Osteocyte (in vitro differentiated cells): Measurements from ENCODE around the gene RIOK1. TPM values are rescaled to one million over a fixed set of nuclear protein-coding genes. Genes with fewer than 3 reads are reported as not detected.

Source experiments
- DNase-seq: peaks from one replicate; pipeline ENCODE4 v3.0.0; 2021; ENCODE audit warnings: mixed read lengths; ENCODE audit not compliant: unreplicated experiment; ENCODE audit errors: extremely low spot score
- H3K27ac Mint-ChIP-seq: one replicate; pipeline ENCODE4 v1.8.0; 2021; ENCODE audit warnings: mild to moderate bottlenecking, mixed read lengths; ENCODE audit not compliant: unreplicated experiment
- H3K27me3 Mint-ChIP-seq: one replicate; pipeline ENCODE4 v1.8.0; 2021; ENCODE audit warnings: mixed read lengths; ENCODE audit not compliant: unreplicated experiment
- H3K36me3 Mint-ChIP-seq: one replicate; pipeline ENCODE4 v1.8.0; 2021; ENCODE audit warnings: mixed read lengths; ENCODE audit not compliant: unreplicated experiment
- H3K4me1 Mint-ChIP-seq: one replicate; pipeline ENCODE4 v1.8.0; 2021; ENCODE audit warnings: mixed read lengths; ENCODE audit not compliant: unreplicated experiment
- H3K4me3 Mint-ChIP-seq: one replicate; pipeline ENCODE4 v1.8.0; 2021; ENCODE audit warnings: mild to moderate bottlenecking, moderate library complexity, mixed read lengths; ENCODE audit not compliant: unreplicated experiment
- H3K9me3 Mint-ChIP-seq: one replicate; pipeline ENCODE4 v1.8.0; 2021; ENCODE audit warnings: mixed read lengths; ENCODE audit not compliant: unreplicated experiment
- CTCF ChIP-seq: fragments of 200-600 bp; sonication (generic); IDR thresholded peaks from 2 replicates; pipeline ENCODE4 v1.5.0; 2021; ENCODE audit warnings: antibody characterized with exemption, mild to moderate bottlenecking, moderate library complexity
- total RNA-seq: library from RNA; stranded (reverse); gene quantifications from 2 replicates; pipeline ENCODE4 v1.2.1, GENCODE V29; 2021

RIOK1 gene
- total RNA-seq, 1 donor from 2014 or later: 22.5 TPM

DNA sequence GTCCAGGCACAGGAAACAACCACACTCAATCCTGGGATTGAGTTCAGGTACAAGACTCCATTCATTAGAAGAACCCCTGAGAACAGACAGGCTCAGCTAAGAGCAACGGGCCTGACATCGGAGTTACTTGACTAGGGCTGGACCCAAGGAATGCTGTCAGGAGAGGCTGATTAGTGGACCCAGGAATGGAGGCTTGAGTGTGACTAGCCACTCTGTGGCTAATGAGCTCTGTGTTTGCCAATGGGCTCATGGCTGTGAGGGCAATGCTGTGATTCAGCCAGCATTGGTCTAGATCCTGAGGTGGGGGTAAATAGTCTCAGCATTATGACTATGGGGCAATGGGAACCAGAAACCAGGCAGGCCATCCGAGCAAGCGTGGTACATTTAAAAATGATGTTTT is 71.8 kb downstream of the RIOK1 start:
- no peak for DNase-seq
- H3K27me3 Mint-ChIP-seq: no peaks in the 10 kb centered on the region
- H3K4me3 Mint-ChIP-seq: no peak overlapping the region
- TF ChIP-seq CTCF: no peak
- peaks cover 14% of the 10 kb centered on the region for H3K4me1 Mint-ChIP-seq
- no peak overlapping the region for H3K27ac Mint-ChIP-seq
- no peaks in the 10 kb centered on the region for H3K36me3 Mint-ChIP-seq
- no peaks in the 10 kb centered on the region for H3K9me3 Mint-ChIP-seq

- DNase-seq: no peak
- Mint-ChIP-seq H3K36me3 (no peaks in the 10 kb centered on the region), H3K9me3 (no peaks in the 10 kb centered on the region), H3K27ac (peak overlapping the region; percentile 84), H3K4me3 (no peak overlapping the region), H3K27me3 (no peaks in the 10 kb centered on the region), H3K4me1 (peaks cover 26% of the 10 kb centered on the region)
- no peak for TF ChIP-seq CTCF
These were observed 74.2 kb downstream of the RIOK1 start for GRCh38 chr6:7463785-7464184.

DNA sequence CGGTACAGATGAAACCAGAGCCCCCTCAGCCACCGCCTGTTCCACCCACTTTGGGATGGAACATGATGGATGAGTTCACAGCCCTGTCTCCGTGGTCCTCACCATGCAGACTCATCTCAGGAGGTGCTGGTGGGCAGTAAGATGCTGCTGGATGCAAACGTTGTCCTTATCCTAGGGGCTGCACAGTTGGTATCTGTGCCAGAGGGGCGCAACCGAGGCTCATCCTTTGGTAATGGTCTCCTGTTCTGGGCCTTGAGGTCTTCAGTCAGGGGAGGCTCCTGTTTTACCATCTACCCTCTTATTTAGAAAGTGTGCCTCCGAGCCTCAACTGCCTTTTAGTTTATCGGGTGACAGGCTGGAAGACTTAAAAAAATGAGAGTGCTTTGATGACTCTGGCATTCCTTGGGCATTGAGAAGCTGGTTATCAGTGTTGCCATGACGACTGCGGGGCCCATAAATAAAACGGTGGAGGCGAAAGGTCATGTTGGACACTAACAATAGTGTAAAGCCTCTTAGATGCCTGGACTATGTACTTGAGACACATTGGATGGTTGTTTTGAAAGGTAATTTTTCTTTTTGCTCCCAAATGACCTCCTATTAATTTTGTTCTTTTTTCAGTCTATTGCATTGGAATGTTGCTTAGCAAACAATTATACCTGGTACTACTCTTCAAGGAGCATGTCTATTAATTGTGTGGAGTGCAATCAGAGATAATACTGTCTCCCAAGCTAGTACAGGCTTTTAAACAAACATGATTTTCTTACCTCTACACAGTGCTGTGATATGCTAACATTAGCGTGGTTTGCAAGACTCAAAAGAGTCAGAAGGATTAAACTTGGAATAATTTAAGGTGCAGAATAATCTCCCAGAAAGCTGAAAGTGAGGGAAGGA is 77.6 kb downstream of the RIOK1 start:
- no peak for DNase-seq
- H3K27me3 Mint-ChIP-seq: no peaks in the 10 kb centered on the region
- H3K9me3 Mint-ChIP-seq: no peaks in the 10 kb centered on the region
- no peaks in the 10 kb centered on the region for H3K36me3 Mint-ChIP-seq
- TF ChIP-seq CTCF: no peak
- peaks cover 35% of the 10 kb centered on the region for H3K4me1 Mint-ChIP-seq
- H3K4me3 Mint-ChIP-seq: no peak overlapping the region
- no peak overlapping the region for H3K27ac Mint-ChIP-seq

Other genes starting within 250 kb of the RIOK1 start
- 183 and 204 TPM in 2 replicates for gene SSR1, start 76.6 kb upstream of the RIOK1 start, total RNA-seq
- gene CAGE1, start 66 bp upstream of the RIOK1 start, total RNA-seq: 0.19 TPM in 1 of 2 replicates, not detected in the other
- 124 and 135 TPM in 2 replicates for gene DSP, start 151.9 kb downstream of the RIOK1 start, total RNA-seq
- 12.1 and 14.3 TPM in 2 replicates for gene SNRNP48, start 200.4 kb downstream of the RIOK1 start, total RNA-seq